Mesenchymal stem cell (in vitro differentiated cells and primary cell): ENCODE results near the gene SLC36A2.

Experiments used
- DNase-seq: peaks from one replicate; pipeline ENCODE4 v3.0.0-alpha.2; 2013
- H2AFZ ChIP-seq: one replicate; pipeline ENCODE4 v1.6.1; 2013; ENCODE audit warnings: low read depth, mild to moderate bottlenecking, control low read depth, inconsistent platforms, low read length, moderate library complexity
- H2AK5ac ChIP-seq: 2 replicates; pipeline ENCODE4 v1.6.1; 2013; ENCODE audit warnings: low read length, moderate library complexity, mild to moderate bottlenecking, inconsistent platforms; ENCODE audit not compliant: severe bottlenecking
- H2BK120ac ChIP-seq: one replicate; pipeline ENCODE4 v1.6.1; 2013; ENCODE audit warnings: low read depth, mild to moderate bottlenecking, inconsistent platforms, low read length, moderate library complexity
- H2BK12ac ChIP-seq, 2 experiments: one replicate each; pipeline ENCODE4 v1.6.1; 2013; ENCODE audit warnings: inconsistent platforms in 2 of 2, low read length in 2 of 2, mild to moderate bottlenecking in 2 of 2, moderate library complexity in 2 of 2, control low read depth in 1 of 2
- H2BK15ac ChIP-seq: one replicate; pipeline ENCODE4 v1.6.1; 2013; ENCODE audit warnings: mild to moderate bottlenecking, low read depth, inconsistent platforms; ENCODE audit not compliant: poor library complexity, severe bottlenecking
- H2BK5ac ChIP-seq: 2 replicates; pipeline ENCODE4 v1.6.1; 2013; ENCODE audit warnings: low read depth, mild to moderate bottlenecking, low read length, control low read depth, inconsistent platforms; ENCODE audit not compliant: poor library complexity, severe bottlenecking
- H3K14ac ChIP-seq, 2 experiments: one replicate each; pipeline ENCODE4 v1.6.1; 2013; ENCODE audit warnings: inconsistent platforms in 2 of 2, low read length in 2 of 2, control low read depth in 1 of 2, mild to moderate bottlenecking in 1 of 2, moderate library complexity in 1 of 2
- H3K18ac ChIP-seq, 2 experiments: one replicate each; pipeline ENCODE4 v1.6.1; 2013; ENCODE audit warnings: inconsistent platforms in 2 of 2, low read length in 2 of 2, control low read depth in 1 of 2, low read depth in 1 of 2, mild to moderate bottlenecking in 1 of 2
- H3K23ac ChIP-seq, 2 experiments: one replicate each; pipeline ENCODE4 v1.6.1; 2013; ENCODE audit warnings: inconsistent platforms in 2 of 2, low read length in 2 of 2, mild to moderate bottlenecking in 2 of 2, moderate library complexity in 2 of 2, control low read depth in 1 of 2
- H3K27ac ChIP-seq: 2 replicates; pipeline ENCODE4 v1.5.1; 2013; ENCODE audit warnings: mild to moderate bottlenecking, moderate library complexity, low read length, control low read depth, inconsistent platforms; ENCODE audit not compliant: poor library complexity, severe bottlenecking
- H3K27me3 ChIP-seq, 2 experiments: 2 replicates each; pipeline versions ENCODE4 v1.6.1 to v1.7.0; 2013; ENCODE audit warnings: low read length in 2 of 2, mild to moderate bottlenecking in 2 of 2, moderate library complexity in 2 of 2, control low read depth in 1 of 2, inconsistent platforms in 1 of 2; ENCODE audit not compliant: control insufficient read depth in 1 of 2, insufficient read depth in 1 of 2
- H3K36me3 ChIP-seq, 2 experiments: 2 replicates each; pipeline versions ENCODE4 v1.6.1 to v1.7.0; 2013; ENCODE audit warnings: low read length in 2 of 2, control low read depth in 1 of 2, inconsistent platforms in 1 of 2, low read depth in 1 of 2, mild to moderate bottlenecking in 1 of 2; ENCODE audit not compliant: insufficient read depth in 2 of 2, control insufficient read depth in 1 of 2
- H3K4ac ChIP-seq, 2 experiments: one replicate each; pipeline ENCODE4 v1.6.1; 2013; ENCODE audit warnings: inconsistent platforms in 2 of 2, low read length in 2 of 2, mild to moderate bottlenecking in 2 of 2, moderate library complexity in 2 of 2, control low read depth in 1 of 2, low read depth in 1 of 2
- H3K4me1 ChIP-seq: 2 replicates; pipeline ENCODE4 v1.6.1; 2013; ENCODE audit warnings: low read depth, low read length, control low read depth; ENCODE audit not compliant: control insufficient read depth, insufficient read depth
- H3K4me2 ChIP-seq: 2 replicates; pipeline ENCODE4 v1.6.1; 2013; ENCODE audit warnings: low read length, mild to moderate bottlenecking, inconsistent platforms; ENCODE audit not compliant: poor library complexity, severe bottlenecking
- H3K4me3 ChIP-seq, 2 experiments: 2 replicates each; pipeline versions ENCODE4 v1.5.1 to v1.7.0; 2013; ENCODE audit warnings: low read length in 2 of 2, mild to moderate bottlenecking in 2 of 2, control low read depth in 1 of 2, low read depth in 1 of 2; ENCODE audit not compliant: insufficient read depth in 1 of 2
- H3K79me1 ChIP-seq: replicated peaks from 2 replicates; pipeline ENCODE4 v1.6.1; 2013; ENCODE audit warnings: mild to moderate bottlenecking, control low read depth, low read length, inconsistent platforms; ENCODE audit not compliant: poor library complexity, severe bottlenecking
- H3K9ac ChIP-seq: 2 replicates; pipeline ENCODE4 v1.7.0; 2013; ENCODE audit warnings: mild to moderate bottlenecking, low read length, moderate library complexity
- H3K9me3 ChIP-seq: 2 replicates; pipeline ENCODE4 v1.7.0; 2013; ENCODE audit warnings: mild to moderate bottlenecking, low read length; ENCODE audit not compliant: control insufficient read depth
- H4K8ac ChIP-seq: one replicate; pipeline ENCODE4 v1.6.1; 2013; ENCODE audit warnings: inconsistent platforms, mild to moderate bottlenecking, low read length, moderate library complexity
- H4K91ac ChIP-seq: one replicate; pipeline ENCODE4 v1.6.1; 2013; ENCODE audit warnings: mild to moderate bottlenecking, low read length, inconsistent platforms
- WGBS: methylation state at CpG from one replicate; pipeline ENCODE4 v1.1.7; 2013; ENCODE audit warnings: mixed read lengths; 5-methylcytosine and 5-hydroxymethylcytosine counted together

Gene SLC36A2

DNA sequence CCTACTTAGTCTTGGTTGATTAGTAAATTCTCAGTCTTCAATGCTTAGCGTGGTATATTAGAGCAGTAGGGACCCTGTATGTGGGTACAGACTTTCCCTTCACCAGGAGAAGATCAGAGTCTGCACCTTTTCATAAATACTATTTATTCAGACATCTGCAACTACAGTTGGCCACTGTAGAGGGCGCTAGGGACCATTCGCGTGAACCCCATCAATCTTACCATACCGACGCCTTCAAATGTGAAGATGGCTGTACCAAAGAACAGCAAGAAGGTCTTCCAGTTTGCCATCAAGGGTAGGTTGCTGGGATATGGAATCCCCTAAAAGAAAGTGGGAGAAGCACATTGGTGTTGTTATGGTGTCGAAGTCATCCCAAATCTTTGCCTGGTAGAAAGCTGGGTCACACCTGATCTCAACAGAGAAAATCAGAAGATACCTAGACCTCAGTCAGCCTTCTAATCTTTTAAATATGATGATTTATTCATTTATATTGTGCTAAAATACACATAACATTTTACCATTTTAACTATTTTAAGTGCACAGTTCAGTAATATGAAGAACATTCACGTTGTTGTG lies 62.9 kb downstream of the SLC36A2 start:
- 27% methylated on average over 7 of the region's 8 CpGs for WGBS
- no peak overlapping the region for H3K4me2 ChIP-seq
- H2BK15ac ChIP-seq: no peak overlapping the region

DNA sequence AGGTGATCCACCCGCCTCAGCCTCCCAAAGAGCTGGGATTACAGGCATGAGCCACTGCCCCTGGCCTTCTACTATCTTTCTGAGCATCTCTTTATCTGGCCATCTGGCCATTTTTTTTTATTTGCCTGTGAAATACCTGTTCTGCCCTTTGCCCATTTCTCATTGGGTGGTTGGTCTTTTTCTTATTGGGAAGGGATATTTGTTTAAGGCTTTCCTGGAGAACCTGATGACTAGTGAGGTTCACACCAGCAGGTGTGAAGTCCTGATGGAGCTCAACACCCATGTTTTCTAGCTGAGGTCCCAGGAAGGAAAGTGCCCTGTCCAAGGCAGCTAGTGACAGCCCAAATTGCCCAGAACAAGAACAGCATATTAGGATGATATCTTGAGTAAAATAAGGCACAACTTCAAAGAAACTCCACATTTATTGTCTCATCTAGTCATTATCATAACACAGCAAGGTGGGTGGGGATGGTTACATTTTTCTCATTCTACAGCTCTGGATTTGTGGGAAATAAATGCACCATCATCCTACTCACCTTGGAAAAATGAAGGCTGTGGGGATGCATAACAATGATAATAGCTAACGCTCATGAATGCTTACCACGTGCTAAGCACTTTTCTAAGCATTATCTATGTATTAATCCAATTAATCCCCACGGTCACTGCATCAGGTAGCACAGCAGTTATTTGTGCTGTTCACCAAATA lies 64.1 kb downstream of the SLC36A2 start:
- no peak overlapping the region for H2BK5ac ChIP-seq
- WGBS: 72% methylated on average over 4 of the region's 4 CpGs
- no peaks in the 10 kb centered on the region for H3K79me1 ChIP-seq
- H2AFZ ChIP-seq: no peak overlapping the region
- H3K23ac ChIP-seq: no peak overlapping the region
- H2BK120ac ChIP-seq: no peak overlapping the region
- H3K18ac ChIP-seq: no peak overlapping the region
- H3K36me3 ChIP-seq: no peaks in the 10 kb centered on the region
- H3K4ac ChIP-seq: no peak overlapping the region
- no peak overlapping the region for H2BK15ac ChIP-seq
- no peak overlapping the region for H2AK5ac ChIP-seq
- no peak overlapping the region for H3K14ac ChIP-seq
- no peak overlapping the region for H2BK12ac ChIP-seq
- no peaks in the 10 kb centered on the region for H3K9me3 ChIP-seq
- peaks cover 4 to 10% of the 10 kb centered on the region in 2 experiments for H3K27me3 ChIP-seq
- no peak overlapping the region for H4K91ac ChIP-seq
- no peak overlapping the region for H3K4me2 ChIP-seq
- no peak overlapping the region for H3K4me3 ChIP-seq
- H3K9ac ChIP-seq: no peak overlapping the region
- no peak overlapping the region for H3K27ac ChIP-seq
- no peak overlapping the region for H4K8ac ChIP-seq
- no peaks in the 10 kb centered on the region for H3K4me1 ChIP-seq
- DNase-seq: no peak

More for the DNA sequence above, 62.9 kb downstream of the SLC36A2 start:
- Histone ChIP-seq H2BK12ac (no peak overlapping the region), H4K91ac (no peak overlapping the region), H4K8ac (no peak overlapping the region), H3K9ac (no peak overlapping the region), H3K4me1 (no peaks in the 10 kb centered on the region), H3K27ac (no peak overlapping the region), H3K79me1 (no peaks in the 10 kb centered on the region), H2BK5ac (no peak overlapping the region), H2AFZ (no peak overlapping the region), H3K23ac (no peak overlapping the region), H3K27me3 (peaks cover 4 to 10% of the 10 kb centered on the region in 2 experiments), H3K14ac (no peak overlapping the region), H3K4me3 (no peak overlapping the region), H3K18ac (no peak overlapping the region), H3K4ac (no peak overlapping the region), H3K36me3 (no peaks in the 10 kb centered on the region), H2BK120ac (no peak overlapping the region), H3K9me3 (no peaks in the 10 kb centered on the region), H2AK5ac (no peak overlapping the region)
- no peak for DNase-seq

GRCh38 chr5:151281001-151281639 lies 66.2 kb downstream of the SLC36A2 start:
- Histone ChIP-seq H3K79me1 (no peaks in the 10 kb centered on the region), H4K8ac (no peak overlapping the region)

DNA sequence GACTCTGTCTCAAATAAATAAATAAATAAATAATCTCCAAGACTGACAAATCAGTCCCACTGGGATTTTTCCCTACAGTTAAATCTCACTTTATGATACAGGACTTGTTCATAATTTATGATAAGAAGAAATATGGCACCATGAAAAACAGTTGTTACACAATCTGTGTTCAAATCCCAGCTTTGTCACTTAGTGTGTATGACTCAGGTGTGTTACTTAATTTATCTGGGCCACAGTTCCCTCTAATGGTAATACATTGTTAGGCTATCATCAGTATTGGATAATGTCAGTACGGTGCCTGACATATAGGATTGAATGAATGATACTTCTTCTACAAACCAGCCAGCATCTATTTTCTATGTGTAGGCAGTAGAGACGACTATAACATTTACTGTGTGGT lies 66.9 kb downstream of the SLC36A2 start:
- no peak overlapping the region for H3K4me3 ChIP-seq
- no peak overlapping the region for H3K27ac ChIP-seq
- H3K14ac ChIP-seq: no peak overlapping the region
- H3K4me1 ChIP-seq: no peaks in the 10 kb centered on the region
- no peaks in the 10 kb centered on the region for H3K36me3 ChIP-seq
- no peak overlapping the region for H3K18ac ChIP-seq
- no peak for DNase-seq
- no peaks in the 10 kb centered on the region for H3K9me3 ChIP-seq
- H3K9ac ChIP-seq: no peak overlapping the region
- H4K8ac ChIP-seq: no peak overlapping the region
- H3K79me1 ChIP-seq: no peaks in the 10 kb centered on the region
- no peak overlapping the region for H4K91ac ChIP-seq
- H3K4me2 ChIP-seq: no peak overlapping the region
- H3K4ac ChIP-seq: no peak overlapping the region
- no peak overlapping the region for H2AFZ ChIP-seq
- 83% methylated on average over 2 of the region's 2 CpGs for WGBS
- no peak overlapping the region for H2BK5ac ChIP-seq
- H2BK15ac ChIP-seq: no peak overlapping the region
- no peak overlapping the region for H2BK12ac ChIP-seq
- peaks cover 4 to 5% of the 10 kb centered on the region in 2 experiments for H3K27me3 ChIP-seq
- H2AK5ac ChIP-seq: no peak overlapping the region
- H3K23ac ChIP-seq: no peak overlapping the region
- no peak overlapping the region for H2BK120ac ChIP-seq

More at GRCh38 chr5:151281001-151281639, 66.2 kb downstream of the SLC36A2 start:
- no peak overlapping the region for H3K4me2 ChIP-seq
- 91% methylated on average over 13 of the region's 13 CpGs for WGBS
- H3K36me3 ChIP-seq: no peaks in the 10 kb centered on the region
- H3K27ac ChIP-seq: no peak overlapping the region
- no peak overlapping the region for H3K4me3 ChIP-seq
- H3K14ac ChIP-seq: no peak overlapping the region
- H4K91ac ChIP-seq: no peak overlapping the region
- H2BK12ac ChIP-seq: no peak overlapping the region
- peaks cover 4 to 6% of the 10 kb centered on the region in 2 experiments for H3K27me3 ChIP-seq
- no peak overlapping the region for H2AFZ ChIP-seq
- H3K4ac ChIP-seq: no peak overlapping the region
- H3K4me1 ChIP-seq: no peaks in the 10 kb centered on the region
- H2BK5ac ChIP-seq: no peak overlapping the region
- no peak overlapping the region for H2AK5ac ChIP-seq
- H3K23ac ChIP-seq: no peak overlapping the region
- H2BK15ac ChIP-seq: no peak overlapping the region
- no peak overlapping the region for H3K9ac ChIP-seq
- DNase-seq: no peak
- H2BK120ac ChIP-seq: no peak overlapping the region
- no peak overlapping the region for H3K18ac ChIP-seq
- no peaks in the 10 kb centered on the region for H3K9me3 ChIP-seq
